Osteoblast (primary cell): ENCODE data around the gene CALN1. TPM values are rescaled to one million over a fixed set of nuclear protein-coding genes. Genes with fewer than 3 reads are reported as not detected.

Source experiments
- DNase-seq: peaks from one replicate; pipeline ENCODE4 v3.0.0; 2011; ENCODE audit warnings: low spot score, mixed read lengths; ENCODE audit not compliant: insufficient read length; ENCODE audit errors: missing footprints
- H2AFZ ChIP-seq: 2 replicates; pipeline ENCODE4 v1.6.0; 2011; ENCODE audit warnings: mild to moderate bottlenecking, low read length
- H3K27ac ChIP-seq: 2 replicates; pipeline ENCODE4 v1.5.1; 2011; ENCODE audit warnings: mild to moderate bottlenecking, low read depth, low read length, moderate library complexity
- H3K27me3 ChIP-seq: 2 replicates; pipeline ENCODE4 v1.6.0; 2012; ENCODE audit warnings: mild to moderate bottlenecking, control low read depth, inconsistent platforms, low read length, moderate library complexity; ENCODE audit not compliant: insufficient read depth
- H3K36me3 ChIP-seq: 2 replicates; pipeline ENCODE4 v1.5.1; 2011; ENCODE audit warnings: mild to moderate bottlenecking, low read length, control low read depth, moderate library complexity; ENCODE audit not compliant: insufficient read depth
- H3K4me1 ChIP-seq: 2 replicates; pipeline ENCODE4 v1.5.1; 2011; ENCODE audit warnings: mild to moderate bottlenecking, low read length, control low read depth, moderate library complexity; ENCODE audit not compliant: insufficient read depth
- H3K4me2 ChIP-seq: 2 replicates; pipeline ENCODE4 v1.6.0; 2011; ENCODE audit warnings: mild to moderate bottlenecking, low read length; ENCODE audit not compliant: insufficient read depth
- H3K4me3 ChIP-seq: fragments of 200-600 bp; sonication (generic); 3 replicates; pipeline ENCODE4 v1.5.1; 2012; ENCODE audit warnings: mild to moderate bottlenecking, low read length, inconsistent platforms; ENCODE audit not compliant: insufficient read depth
- H3K79me2 ChIP-seq: 2 replicates; pipeline ENCODE4 v1.6.0; 2012; ENCODE audit warnings: mild to moderate bottlenecking, low read length, control low read depth, inconsistent platforms; ENCODE audit not compliant: insufficient read depth
- H3K9me3 ChIP-seq: 2 replicates; pipeline ENCODE4 v1.5.1; 2011; ENCODE audit warnings: low read depth, low read length, control low read depth
- H4K20me1 ChIP-seq: 2 replicates; pipeline ENCODE4 v1.6.0; 2012; ENCODE audit warnings: mild to moderate bottlenecking, low read length, control low read depth; ENCODE audit not compliant: insufficient read depth
- total RNA-seq: library from RNA; depleted of rRNA; stranded (reverse); fragments of >200 nt; gene quantifications from 2 replicates; pipeline ENCODE4 v1.2.3, GENCODE V29; 2012
- TF ChIP-seq, protein P1 (sequence below): IDR thresholded peaks from 2 replicates; pipeline ENCODE4 v1.5.1; 2011; ENCODE audit warnings: mild to moderate bottlenecking, low read depth, low read length, moderate library complexity; ENCODE audit errors: extremely low read depth

The CALN1 gene
- total RNA-seq, 1 donor, result not detected

DNA sequence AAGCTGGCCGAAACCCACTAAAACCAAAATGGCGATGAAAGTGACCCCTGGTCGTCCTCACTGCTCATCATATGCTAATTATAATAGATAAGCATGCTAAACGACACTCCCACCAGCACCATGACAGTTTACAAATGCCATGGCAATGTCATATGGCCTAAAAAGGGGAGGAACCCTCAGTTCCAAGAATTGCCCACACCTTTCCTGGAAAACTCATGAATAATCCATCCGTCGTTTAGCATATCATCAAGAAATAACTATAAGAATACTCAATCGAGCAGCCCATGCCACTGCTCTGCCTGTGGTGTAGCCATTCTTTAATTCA, 422.0 kb downstream of the CALN1 start:
- TF ChIP-seq, protein P1, sequence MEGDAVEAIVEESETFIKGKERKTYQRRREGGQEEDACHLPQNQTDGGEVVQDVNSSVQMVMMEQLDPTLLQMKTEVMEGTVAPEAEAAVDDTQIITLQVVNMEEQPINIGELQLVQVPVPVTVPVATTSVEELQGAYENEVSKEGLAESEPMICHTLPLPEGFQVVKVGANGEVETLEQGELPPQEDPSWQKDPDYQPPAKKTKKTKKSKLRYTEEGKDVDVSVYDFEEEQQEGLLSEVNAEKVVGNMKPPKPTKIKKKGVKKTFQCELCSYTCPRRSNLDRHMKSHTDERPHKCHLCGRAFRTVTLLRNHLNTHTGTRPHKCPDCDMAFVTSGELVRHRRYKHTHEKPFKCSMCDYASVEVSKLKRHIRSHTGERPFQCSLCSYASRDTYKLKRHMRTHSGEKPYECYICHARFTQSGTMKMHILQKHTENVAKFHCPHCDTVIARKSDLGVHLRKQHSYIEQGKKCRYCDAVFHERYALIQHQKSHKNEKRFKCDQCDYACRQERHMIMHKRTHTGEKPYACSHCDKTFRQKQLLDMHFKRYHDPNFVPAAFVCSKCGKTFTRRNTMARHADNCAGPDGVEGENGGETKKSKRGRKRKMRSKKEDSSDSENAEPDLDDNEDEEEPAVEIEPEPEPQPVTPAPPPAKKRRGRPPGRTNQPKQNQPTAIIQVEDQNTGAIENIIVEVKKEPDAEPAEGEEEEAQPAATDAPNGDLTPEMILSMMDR, result no peak
- H3K27ac ChIP-seq, result no peak overlapping the region
- H3K4me2 ChIP-seq, result no peak overlapping the region
- H4K20me1 ChIP-seq, result no peaks in the 10 kb centered on the region
- H3K4me1 ChIP-seq, result no peaks in the 10 kb centered on the region
- no peak for DNase-seq
- H3K36me3 ChIP-seq, result no peaks in the 10 kb centered on the region
- no peaks in the 10 kb centered on the region for H3K27me3 ChIP-seq
- no peak overlapping the region for H2AFZ ChIP-seq
- H3K79me2 ChIP-seq, result no peaks in the 10 kb centered on the region
- H3K9me3 ChIP-seq, result no peaks in the 10 kb centered on the region
- no peak overlapping the region for H3K4me3 ChIP-seq

DNA sequence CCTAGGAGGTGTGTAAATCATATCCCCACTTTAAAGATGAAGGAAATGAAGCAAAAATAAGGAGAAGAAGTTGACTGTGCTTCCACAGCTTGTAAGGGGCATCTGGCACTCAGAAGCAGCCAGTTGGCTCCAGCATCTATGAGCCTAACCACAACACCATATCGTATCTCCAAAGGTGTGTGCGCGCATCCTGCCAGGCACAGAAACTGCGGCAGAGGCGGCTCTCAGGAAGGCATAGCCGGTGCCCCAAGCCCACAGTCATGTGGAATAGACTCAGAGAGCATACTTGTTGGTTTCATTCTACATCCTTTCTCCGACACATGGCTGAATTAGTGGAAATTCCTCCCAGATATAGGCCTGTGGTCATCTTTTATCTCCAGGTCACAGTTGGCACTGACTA, 423.9 kb downstream of the CALN1 start:
- H4K20me1 ChIP-seq, result no peaks in the 10 kb centered on the region
- no peak overlapping the region for H3K27ac ChIP-seq
- no peaks in the 10 kb centered on the region for H3K4me1 ChIP-seq
- no peaks in the 10 kb centered on the region for H3K27me3 ChIP-seq
- H3K4me3 ChIP-seq, result no peak overlapping the region
- H3K4me2 ChIP-seq, result no peak overlapping the region
- TF ChIP-seq, protein P1, result no peak
- DNase-seq, result no peak
- no peak overlapping the region for H2AFZ ChIP-seq
- H3K36me3 ChIP-seq, result no peaks in the 10 kb centered on the region
- no peaks in the 10 kb centered on the region for H3K79me2 ChIP-seq
- no peaks in the 10 kb centered on the region for H3K9me3 ChIP-seq

DNA sequence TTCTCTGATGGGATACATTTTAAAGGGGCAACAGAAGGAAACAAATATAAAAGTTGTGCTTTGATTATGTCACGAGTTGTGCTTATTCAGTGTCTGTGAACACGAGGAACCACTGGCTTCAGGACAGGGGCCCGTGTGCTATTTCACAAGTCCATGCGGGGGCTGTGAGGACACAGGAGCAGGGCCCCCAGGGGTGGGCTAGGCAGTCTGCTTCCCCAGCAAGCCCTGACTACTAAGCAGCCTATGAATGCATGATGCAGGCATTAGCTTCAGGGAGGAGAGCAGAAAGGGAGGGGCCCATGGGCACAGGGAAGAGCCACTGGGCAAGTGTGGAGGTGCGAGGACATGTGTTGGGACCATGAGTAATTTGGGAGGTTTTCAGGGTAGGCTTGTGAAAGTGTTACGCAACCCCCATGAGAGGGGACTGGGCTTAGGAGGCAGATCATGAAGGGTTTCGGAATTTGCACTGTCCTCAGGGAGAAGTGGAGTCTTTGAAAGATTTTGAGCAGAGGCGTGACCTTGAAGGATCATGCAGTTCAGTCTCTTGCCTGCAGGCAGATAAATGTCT, 424.9 kb downstream of the CALN1 start:
- TF ChIP-seq, protein P1, result no peak
- Histone ChIP-seq H3K9me3 (no peaks in the 10 kb centered on the region), H3K4me3 (no peak overlapping the region), H4K20me1 (no peaks in the 10 kb centered on the region), H3K4me2 (no peak overlapping the region), H2AFZ (no peak overlapping the region), H3K27ac (no peak overlapping the region), H3K4me1 (no peaks in the 10 kb centered on the region), H3K36me3 (no peaks in the 10 kb centered on the region), H3K27me3 (no peaks in the 10 kb centered on the region), H3K79me2 (no peaks in the 10 kb centered on the region)
- no peak for DNase-seq

DNA sequence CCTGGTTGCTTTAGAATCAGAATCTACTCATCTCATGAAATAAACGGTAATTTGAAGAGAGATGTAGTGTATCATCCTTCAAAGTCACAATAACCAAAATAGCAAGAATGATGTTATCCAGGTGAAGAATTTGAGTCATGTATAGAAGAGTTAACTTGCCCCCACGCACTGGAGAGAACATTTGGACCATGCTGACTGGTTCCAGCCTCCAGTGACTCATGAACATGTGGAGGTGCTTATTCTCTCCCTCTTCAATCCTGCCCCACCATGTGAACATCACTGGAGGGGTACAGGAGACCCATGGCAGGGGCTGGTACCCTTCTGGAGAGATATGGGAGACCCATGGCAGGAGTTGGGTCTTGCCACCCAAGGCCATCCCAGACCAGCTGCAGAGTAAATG, 427.8 kb downstream of the CALN1 start:
- H4K20me1 ChIP-seq, result no peaks in the 10 kb centered on the region
- H3K27ac ChIP-seq, result no peak overlapping the region
- H3K4me2 ChIP-seq, result no peak overlapping the region
- no peaks in the 10 kb centered on the region for H3K36me3 ChIP-seq
- no peak for DNase-seq
- H3K27me3 ChIP-seq, result no peaks in the 10 kb centered on the region
- TF ChIP-seq, protein P1, result no peak
- no peak overlapping the region for H3K4me3 ChIP-seq
- no peaks in the 10 kb centered on the region for H3K9me3 ChIP-seq
- no peaks in the 10 kb centered on the region for H3K4me1 ChIP-seq
- H2AFZ ChIP-seq, result no peak overlapping the region
- H3K79me2 ChIP-seq, result no peaks in the 10 kb centered on the region
